HCT116 (cell line): ENCODE data around the gene TCERG1L.

ENCODE experiments used
- CEBPB ChIP-seq: IDR thresholded peaks from 2 replicates; pipeline ENCODE4 v1.6.1; 2012; ENCODE audit warnings: low read depth
- EZH2 ChIP-seq: fragments of 200-600 bp; sonication (generic); IDR thresholded peaks from 2 replicates; pipeline ENCODE4 v1.6.1; 2017; ENCODE audit warnings: antibody characterized with exemption, mixed run types
- MAX ChIP-seq: IDR thresholded peaks from 2 replicates; pipeline ENCODE4 v1.6.1; 2012
- POLR2A ChIP-seq: IDR thresholded peaks from 2 replicates; pipeline ENCODE4 v1.7.0; 2011; ENCODE audit warnings: borderline replicate concordance; ENCODE audit not compliant: insufficient read depth, insufficient read length; ENCODE audit errors: extremely low read depth
- REST ChIP-seq: IDR thresholded peaks from 2 replicates; pipeline ENCODE4 v1.6.1; 2012; ENCODE audit warnings: low read depth
- ZNF274 ChIP-seq: fragments of 200-500 bp; sonication (Bioruptor generic); IDR thresholded peaks from 2 replicates; pipeline ENCODE4 v1.6.1; 2014; ENCODE audit warnings: mild to moderate bottlenecking, low read depth, low read length, inconsistent platforms
- TF ChIP-seq, protein P1 (sequence below), 3 experiments: fragments of 200-600 bp in 1 of 3; sonication (generic) in 1 of 3; IDR thresholded peaks in 2 of 3; conservative IDR thresholded peaks in 1 of 3; 2 replicates each; pipeline ENCODE4 v1.5.1; 2012 to 2017; ENCODE audit warnings: low read depth in 2 of 3, low read length in 2 of 3, antibody characterized with exemption in 1 of 3, borderline replicate concordance in 1 of 3, control low read depth in 1 of 3, mild to moderate bottlenecking in 1 of 3, mixed read lengths in 1 of 3, mixed run types in 1 of 3, moderate library complexity in 1 of 3; ENCODE audit not compliant: insufficient read depth in 1 of 3

DNA sequence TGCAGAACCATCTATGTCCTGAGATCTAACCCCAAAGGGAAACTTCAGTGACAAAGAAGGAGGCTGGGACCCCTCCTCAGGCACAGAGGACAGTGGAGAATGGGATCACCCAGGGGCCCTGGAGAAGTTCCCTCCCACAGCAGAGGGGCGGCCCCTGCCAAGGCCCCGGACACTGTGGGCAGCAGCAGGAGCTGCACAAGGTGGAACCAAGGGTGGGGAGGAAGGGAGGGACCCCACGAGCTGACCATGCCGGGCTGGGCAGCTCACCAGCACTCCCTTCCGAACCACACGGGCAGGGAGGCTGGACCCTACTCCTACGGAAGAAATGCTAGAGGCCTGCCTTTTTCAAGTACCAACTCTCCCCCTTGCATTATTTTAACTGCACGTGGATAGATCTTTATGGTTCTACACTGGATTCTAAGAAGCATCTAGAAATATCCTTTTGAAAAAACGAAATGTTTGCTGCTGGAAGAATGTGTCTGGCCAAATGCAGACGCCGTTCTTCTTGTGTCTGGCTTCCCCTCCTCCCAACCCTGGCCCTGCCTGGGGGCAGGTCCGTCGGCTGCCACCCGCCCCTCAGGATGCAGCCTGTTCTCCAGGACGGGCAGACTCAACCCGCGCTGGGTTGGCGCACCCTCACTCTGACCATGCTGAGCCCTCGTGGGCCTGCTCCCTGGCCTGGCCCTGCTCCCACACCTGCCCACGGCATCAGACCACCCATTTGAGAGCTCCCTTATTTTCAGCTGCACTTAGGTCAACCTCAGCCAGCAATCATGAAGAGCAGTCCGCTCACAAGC is 193.9 kb downstream of the TCERG1L start:
- TF ChIP-seq ZNF274 = no peak
- TF ChIP-seq POLR2A = no peak
- TF ChIP-seq EZH2 = no peak
- TF ChIP-seq MAX = no peak
- TF ChIP-seq, protein P1, sequence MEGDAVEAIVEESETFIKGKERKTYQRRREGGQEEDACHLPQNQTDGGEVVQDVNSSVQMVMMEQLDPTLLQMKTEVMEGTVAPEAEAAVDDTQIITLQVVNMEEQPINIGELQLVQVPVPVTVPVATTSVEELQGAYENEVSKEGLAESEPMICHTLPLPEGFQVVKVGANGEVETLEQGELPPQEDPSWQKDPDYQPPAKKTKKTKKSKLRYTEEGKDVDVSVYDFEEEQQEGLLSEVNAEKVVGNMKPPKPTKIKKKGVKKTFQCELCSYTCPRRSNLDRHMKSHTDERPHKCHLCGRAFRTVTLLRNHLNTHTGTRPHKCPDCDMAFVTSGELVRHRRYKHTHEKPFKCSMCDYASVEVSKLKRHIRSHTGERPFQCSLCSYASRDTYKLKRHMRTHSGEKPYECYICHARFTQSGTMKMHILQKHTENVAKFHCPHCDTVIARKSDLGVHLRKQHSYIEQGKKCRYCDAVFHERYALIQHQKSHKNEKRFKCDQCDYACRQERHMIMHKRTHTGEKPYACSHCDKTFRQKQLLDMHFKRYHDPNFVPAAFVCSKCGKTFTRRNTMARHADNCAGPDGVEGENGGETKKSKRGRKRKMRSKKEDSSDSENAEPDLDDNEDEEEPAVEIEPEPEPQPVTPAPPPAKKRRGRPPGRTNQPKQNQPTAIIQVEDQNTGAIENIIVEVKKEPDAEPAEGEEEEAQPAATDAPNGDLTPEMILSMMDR (IDR thresholded peaks at IDR 0.05 in 2 of 3, conservative IDR thresholded peaks at IDR 0.05 in 1 of 3; ENCODE audit: borderline replicate concordance in 1 of 3, insufficient read depth in 1 of 3, low read depth in 2 of 3, low read length in 2 of 3) = no peak
- TF ChIP-seq REST = no peak
- TF ChIP-seq CEBPB = no peak
